HG02973 (cell line): ENCODE results near the gene GXYLT1.
"Not testable (repeated sequence)": the region's sequence is repeated elsewhere in the genome, so short reads cannot be mapped to it uniquely, and the experiment has no call there.

Experiments used
- ATAC-seq: cut with Tn5 transposase; IDR thresholded peaks from one replicate; pipeline ENCODE4 v1.9.1; 2021; ENCODE audit warnings: moderate library complexity; ENCODE audit not compliant: unreplicated experiment

GXYLT1 gene

GRCh38 chr12:42145197-42145549 is 499 bp upstream of the GXYLT1 start:
- ATAC-seq: no peak

- ATAC-seq: no peak
Measured at GRCh38 chr12:42144158-42144407, 591 bp downstream of the GXYLT1 start.

GRCh38 chr12:42143452-42144157 is 1.1 kb downstream of the GXYLT1 start:
- no peak for ATAC-seq

- ATAC-seq: no peak
Measured at GRCh38 chr12:42141981-42142606, 2.6 kb downstream of the GXYLT1 start.

- ATAC-seq: no peak
Measured at GRCh38 chr12:42140901-42141300, 3.8 kb downstream of the GXYLT1 start.

- ATAC-seq: no peak
Measured at GRCh38 chr12:42135259-42135814, 9.3 kb downstream of the GXYLT1 start.

GRCh38 chr12:42130672-42131402 is 13.8 kb downstream of the GXYLT1 start:
- ATAC-seq: no peak

- no peak for ATAC-seq
Measured at GRCh38 chr12:42129595-42130204, 15.0 kb downstream of the GXYLT1 start.

- no peak for ATAC-seq
Measured at GRCh38 chr12:42128888-42129287, 15.8 kb downstream of the GXYLT1 start.

GRCh38 chr12:42128327-42128726 is 16.3 kb downstream of the GXYLT1 start:
- no peak for ATAC-seq

- ATAC-seq: no peak
Measured at GRCh38 chr12:42126963-42127362, 17.7 kb downstream of the GXYLT1 start.

- ATAC-seq: no peak
Measured at GRCh38 chr12:42125388-42125767, 19.3 kb downstream of the GXYLT1 start.

- no peak for ATAC-seq
Measured at GRCh38 chr12:42124764-42125387, 19.8 kb downstream of the GXYLT1 start.

GRCh38 chr12:42119085-42119633 is 25.5 kb downstream of the GXYLT1 start:
- no peak for ATAC-seq

- no peak for ATAC-seq
Measured at GRCh38 chr12:42118136-42118879, 26.4 kb downstream of the GXYLT1 start.

GRCh38 chr12:42109031-42109430 is 35.6 kb downstream of the GXYLT1 start:
- no peak for ATAC-seq

GRCh38 chr12:42106791-42107190 is 37.9 kb downstream of the GXYLT1 start:
- not testable (repeated sequence) for ATAC-seq

GRCh38 chr12:42104784-42105183 is 39.9 kb downstream of the GXYLT1 start:
- ATAC-seq: no peak

- ATAC-seq: no peak
Measured at GRCh38 chr12:42104087-42104486, 40.6 kb downstream of the GXYLT1 start.

- ATAC-seq: no peak
Measured at GRCh38 chr12:42103155-42103554, 41.5 kb downstream of the GXYLT1 start.
